ENCODE results near the gene TMCO5A. TPM values are rescaled to one million over a fixed set of nuclear protein-coding genes. Genes with fewer than 3 reads are reported as not detected.

TMCO5A gene
- total and polyA plus RNA-seq, 9 of the 15 experiments (the other 6 are each of a cell fraction or from before 2014, with no cell fraction given) = not detected

DNA sequence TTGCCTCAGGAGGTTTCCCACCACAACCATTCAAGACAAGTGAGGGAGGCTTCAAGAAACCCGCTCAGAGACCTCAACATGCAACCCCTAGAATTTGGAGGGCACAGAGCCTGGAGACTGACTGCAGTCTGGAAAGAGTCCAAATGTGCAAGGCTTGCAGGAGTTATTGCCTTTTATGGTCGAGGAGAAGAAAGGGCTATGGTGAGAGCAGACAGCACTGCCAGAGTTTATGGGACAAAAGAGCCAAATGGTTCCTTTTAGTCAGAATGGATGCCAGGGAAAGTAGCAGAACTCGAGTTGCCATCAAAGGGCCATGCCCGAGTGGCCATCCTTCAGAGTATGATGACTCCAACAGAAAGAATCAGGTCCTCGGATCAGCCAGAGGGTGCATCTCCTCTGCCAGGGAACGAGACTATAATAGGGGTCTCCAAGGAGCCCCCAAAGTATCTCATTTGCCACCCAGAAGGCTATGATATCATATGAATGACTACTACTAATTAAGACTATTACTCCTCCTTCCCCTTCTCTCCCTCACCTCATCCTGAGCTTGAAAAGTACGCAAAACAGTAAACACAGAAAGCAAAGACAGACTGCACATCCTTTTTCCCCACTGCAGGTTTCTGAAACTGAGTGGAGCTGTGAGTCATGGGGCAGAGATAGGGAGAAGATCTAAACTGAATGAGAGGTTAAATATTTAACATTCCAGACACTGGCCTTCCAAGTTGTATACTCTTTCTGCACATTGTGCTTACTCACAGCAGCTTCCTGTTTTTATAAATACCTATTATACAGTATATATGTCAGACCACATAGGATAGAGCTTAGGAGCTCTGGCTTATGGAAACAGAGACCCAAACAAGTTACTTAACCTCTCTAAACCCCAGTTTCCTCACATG lies 33.9 kb upstream of the TMCO5A start (continued):
- no peak for TF ChIP-seq NKRF (IDR thresholded peaks at IDR 0.05; ENCODE audit: borderline replicate concordance)
- TF ChIP-seq, protein P1, sequence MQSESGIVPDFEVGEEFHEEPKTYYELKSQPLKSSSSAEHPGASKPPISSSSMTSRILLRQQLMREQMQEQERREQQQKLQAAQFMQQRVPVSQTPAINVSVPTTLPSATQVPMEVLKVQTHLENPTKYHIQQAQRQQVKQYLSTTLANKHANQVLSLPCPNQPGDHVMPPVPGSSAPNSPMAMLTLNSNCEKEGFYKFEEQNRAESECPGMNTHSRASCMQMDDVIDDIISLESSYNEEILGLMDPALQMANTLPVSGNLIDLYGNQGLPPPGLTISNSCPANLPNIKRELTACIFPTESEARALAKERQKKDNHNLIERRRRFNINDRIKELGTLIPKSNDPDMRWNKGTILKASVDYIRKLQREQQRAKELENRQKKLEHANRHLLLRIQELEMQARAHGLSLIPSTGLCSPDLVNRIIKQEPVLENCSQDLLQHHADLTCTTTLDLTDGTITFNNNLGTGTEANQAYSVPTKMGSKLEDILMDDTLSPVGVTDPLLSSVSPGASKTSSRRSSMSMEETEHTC (IDR thresholded peaks at IDR 0.05) = no peak

GRCh38 chr15:37902126-37902525 lies 32.3 kb upstream of the TMCO5A start:
- no peaks in the 10 kb centered on the region for H3K79me2 ChIP-seq (ENCODE audit: control insufficient read depth, insufficient read depth, low read length)
- H3K27ac ChIP-seq (ENCODE audit: extremely low read depth, low read depth, low read length) = no peak overlapping the region
- H3K4me1 ChIP-seq (replicated peaks in 1 of 2; ENCODE audit: control insufficient read depth in 2 of 2, insufficient read depth in 2 of 2, low read length in 2 of 2) = no peaks in the 10 kb centered on the region
- POLR2A ChIA-PET = interaction anchor here (2.2 kb wide), 1 partner anchor 10 kb away, joined by 7 read pairs; no protein-coding TSS in a partner anchor
- no peak overlapping the region for H3K4me3 ChIP-seq
- no peak for ATAC-seq
- CTCF ChIA-PET (ENCODE audit: low intra/inter-chr PET ratio) = no interaction called here
- in situ Hi-C loops (cut with MboI) = no loop called here
- H3K4me2 ChIP-seq (ENCODE audit: insufficient read depth, low read length) = no peak overlapping the region
- no peak overlapping the region for H2AFZ ChIP-seq (ENCODE audit: low read depth, low read length)
- H3K9me1 ChIP-seq (ENCODE audit: control insufficient read depth, insufficient read depth, low read length) = no peaks in the 10 kb centered on the region
- intact Hi-C loops (cut with micrococcal nuclease) = no loop called here
- no peaks in the 10 kb centered on the region for H3K36me3 ChIP-seq (ENCODE audit: control insufficient read depth, insufficient read depth, low read length)
- H3K27me3 ChIP-seq (ENCODE audit: control insufficient read depth in 2 of 2, insufficient read depth in 2 of 2, low read length in 2 of 2) = no peaks in the 10 kb centered on the region
- H3K9me3 ChIP-seq (replicated peaks; ENCODE audit: control insufficient read depth, insufficient read depth, low read depth, low read length) = no peaks in the 10 kb centered on the region
- no peaks in the 10 kb centered on the region for H4K20me1 ChIP-seq (replicated peaks; ENCODE audit: control insufficient read depth, insufficient read depth, low read length)
- no peak for FAIRE-seq
- DNase-seq (ENCODE audit: extremely low read depth in 1 of 4, low spot score in 3 of 4) = no peak
- no peak overlapping the region for H3K9ac ChIP-seq (ENCODE audit: insufficient read depth in 1 of 2, low read depth in 2 of 2, low read length in 2 of 2)
- no TSS peak for BruUV-seq (replicated peaks)
- TF ChIP-seq SAP30 (IDR thresholded peaks at IDR 0.05; ENCODE audit: borderline replicate concordance, insufficient read depth, low read depth, low read length, poor library complexity, severe bottlenecking) (no peak), MTA2 (IDR thresholded peaks at IDR 0.05; ENCODE audit: low read depth) (no peak), ZNF592 (IDR thresholded peaks at IDR 0.05) (no peak), ZNF23 (CRISPR knock-in tag; IDR thresholded peaks at IDR 0.05) (no peak), ZNF445 (CRISPR knock-in tag; IDR thresholded peaks at IDR 0.05; ENCODE audit: low read depth) (no peak)
- TF ChIP-seq, protein P2, sequence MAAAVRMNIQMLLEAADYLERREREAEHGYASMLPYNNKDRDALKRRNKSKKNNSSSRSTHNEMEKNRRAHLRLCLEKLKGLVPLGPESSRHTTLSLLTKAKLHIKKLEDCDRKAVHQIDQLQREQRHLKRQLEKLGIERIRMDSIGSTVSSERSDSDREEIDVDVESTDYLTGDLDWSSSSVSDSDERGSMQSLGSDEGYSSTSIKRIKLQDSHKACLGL (CRISPR knock-in tag; IDR thresholded peaks at IDR 0.05; ENCODE audit: borderline replicate concordance, poor library complexity, severe bottlenecking) = no peak
